ENCODE data around the gene CANX. TPM values are rescaled to one million over a fixed set of nuclear protein-coding genes. Genes with fewer than 3 reads are reported as not detected.
"Not testable (repeated sequence)": the region's sequence is repeated elsewhere in the genome, so short reads cannot be mapped to it uniquely, and the experiment has no call there.

The CANX gene
- total RNA-seq, 2 donors from 2014 or later: 506 to 601 TPM

- DNase-seq; intact Hi-C loops (cut with DNase I, micrococcal nuclease); ATAC-seq: not testable (repeated sequence)
These were observed 45.3 kb downstream of the CANX start for GRCh38 chr5:179744106-179744505.

- ATAC-seq: no peak
- no peak for DNase-seq
- intact Hi-C loops (cut with DNase I, micrococcal nuclease): no loop called here
These were observed 48.1 kb downstream of the CANX start for GRCh38 chr5:179746872-179747271.

GRCh38 chr5:179747811-179748210 is 49.0 kb downstream of the CANX start:
- intact Hi-C loops (cut with DNase I, micrococcal nuclease): no loop called here

GRCh38 chr5:179749857-179750508 is 51.2 kb downstream of the CANX start:
- intact Hi-C loops (cut with DNase I, micrococcal nuclease): no loop called here
- DNase-seq (no peak), ATAC-seq (no peak)

More at GRCh38 chr5:179747811-179748210, 49.0 kb downstream of the CANX start:
- no peak for ATAC-seq
- DNase-seq: no peak

GRCh38 chr5:179753971-179754370 is 55.2 kb downstream of the CANX start:
- intact Hi-C loops (cut with DNase I, micrococcal nuclease): no loop called here
- DNase-seq: no peak
- no peak for ATAC-seq

GRCh38 chr5:179755022-179755421 is 56.3 kb downstream of the CANX start:
- intact Hi-C loops (cut with DNase I, micrococcal nuclease): no loop called here
- ATAC-seq: peak; percentile 61
- no peak for DNase-seq

- ATAC-seq (no peak), DNase-seq (no peak)
- intact Hi-C loops (cut with DNase I, micrococcal nuclease): no loop called here
These were observed 60.2 kb downstream of the CANX start for GRCh38 chr5:179758955-179759354.

- no peak for ATAC-seq
- intact Hi-C loops (cut with DNase I, micrococcal nuclease): no loop called here
- DNase-seq: no peak
These were observed 61.1 kb downstream of the CANX start for GRCh38 chr5:179759581-179760551.

- DNase-seq: peak in 1 of 2 donors; percentile 30
- intact Hi-C loops (cut with DNase I, micrococcal nuclease): no loop called here
- peak; percentile 75 for ATAC-seq
These were observed 63.5 kb downstream of the CANX start for GRCh38 chr5:179762079-179762780.

- DNase-seq: no peak
- intact Hi-C loops (cut with DNase I, micrococcal nuclease): no loop called here
- peak; percentile 4 for ATAC-seq
These were observed 64.0 kb downstream of the CANX start for GRCh38 chr5:179762781-179763176.

- peak; percentile 68 to 71 for DNase-seq
- intact Hi-C loops (cut with DNase I, micrococcal nuclease): no loop called here
- ATAC-seq: peak; percentile 88
These were observed 64.6 kb downstream of the CANX start for GRCh38 chr5:179763215-179763945.

- no peak for ATAC-seq
- intact Hi-C loops (cut with DNase I, micrococcal nuclease): no loop called here
- no peak for DNase-seq
These were observed 65.3 kb downstream of the CANX start for GRCh38 chr5:179764056-179764455.

- no peak for DNase-seq
These were observed 66.6 kb downstream of the CANX start for GRCh38 chr5:179765400-179765799.

GRCh38 chr5:179766021-179766725 is 67.4 kb downstream of the CANX start:
- ATAC-seq (no peak), DNase-seq (no peak)
- intact Hi-C loops (cut with DNase I, micrococcal nuclease): no loop called here

More at GRCh38 chr5:179765400-179765799, 66.6 kb downstream of the CANX start:
- ATAC-seq: no peak
- intact Hi-C loops (cut with DNase I, micrococcal nuclease): no loop called here

GRCh38 chr5:179766726-179767455 is 68.1 kb downstream of the CANX start:
- intact Hi-C loops (cut with DNase I, micrococcal nuclease): no loop called here
- ATAC-seq: no peak
- DNase-seq: no peak

- no peak for DNase-seq
- ATAC-seq: no peak
- intact Hi-C loops (cut with DNase I, micrococcal nuclease): no loop called here
These were observed 68.8 kb downstream of the CANX start for GRCh38 chr5:179767496-179768100.
